OCI-LY1 (cell line): ENCODE results near the gene NUMBL.

Source experiments
- EZH2 ChIP-seq: fragments of 200-600 bp; sonication (generic), shearing (Covaris generic); IDR thresholded peaks from 2 replicates; pipeline ENCODE4 v1.8.0; 2017; ENCODE audit warnings: borderline replicate concordance, mixed run types, mild to moderate bottlenecking, antibody characterized with exemption, low read length, moderate library complexity, mixed read lengths
- TF ChIP-seq, protein P1 (sequence below): fragments of 200-600 bp; sonication (generic), shearing (Covaris generic); IDR thresholded peaks from 2 replicates; pipeline ENCODE4 v1.5.1; 2017; ENCODE audit warnings: mild to moderate bottlenecking, antibody characterized with exemption, low read length, moderate library complexity, mixed read lengths

DNA sequence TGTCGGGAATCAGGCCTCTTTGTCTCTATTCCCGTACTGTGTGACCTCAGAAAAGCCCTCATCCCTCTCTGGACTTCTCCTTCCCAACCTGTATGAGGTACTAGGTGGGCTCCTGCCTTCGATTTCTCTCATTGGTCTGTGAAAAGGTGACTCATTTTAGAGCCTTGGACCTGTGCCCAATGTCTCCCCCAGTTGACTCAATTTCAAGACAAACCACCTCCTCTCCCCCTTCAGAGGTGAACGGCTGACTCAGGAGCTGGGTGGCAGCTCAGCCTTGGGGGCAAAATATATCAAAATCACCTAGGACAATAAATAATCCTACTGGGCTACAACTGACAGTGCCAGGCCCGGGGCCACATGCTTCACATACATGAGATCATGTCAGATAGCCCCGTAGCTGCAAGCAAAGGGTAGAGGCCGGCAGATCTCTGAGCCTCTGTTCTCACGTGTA lies 25.6 kb upstream of the NUMBL start:
- TF ChIP-seq, protein P1, sequence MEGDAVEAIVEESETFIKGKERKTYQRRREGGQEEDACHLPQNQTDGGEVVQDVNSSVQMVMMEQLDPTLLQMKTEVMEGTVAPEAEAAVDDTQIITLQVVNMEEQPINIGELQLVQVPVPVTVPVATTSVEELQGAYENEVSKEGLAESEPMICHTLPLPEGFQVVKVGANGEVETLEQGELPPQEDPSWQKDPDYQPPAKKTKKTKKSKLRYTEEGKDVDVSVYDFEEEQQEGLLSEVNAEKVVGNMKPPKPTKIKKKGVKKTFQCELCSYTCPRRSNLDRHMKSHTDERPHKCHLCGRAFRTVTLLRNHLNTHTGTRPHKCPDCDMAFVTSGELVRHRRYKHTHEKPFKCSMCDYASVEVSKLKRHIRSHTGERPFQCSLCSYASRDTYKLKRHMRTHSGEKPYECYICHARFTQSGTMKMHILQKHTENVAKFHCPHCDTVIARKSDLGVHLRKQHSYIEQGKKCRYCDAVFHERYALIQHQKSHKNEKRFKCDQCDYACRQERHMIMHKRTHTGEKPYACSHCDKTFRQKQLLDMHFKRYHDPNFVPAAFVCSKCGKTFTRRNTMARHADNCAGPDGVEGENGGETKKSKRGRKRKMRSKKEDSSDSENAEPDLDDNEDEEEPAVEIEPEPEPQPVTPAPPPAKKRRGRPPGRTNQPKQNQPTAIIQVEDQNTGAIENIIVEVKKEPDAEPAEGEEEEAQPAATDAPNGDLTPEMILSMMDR = no peak
- TF ChIP-seq EZH2 = no peak
